GM12873 (cell line): ENCODE results near the gene KPRP.

ENCODE experiments used
- CTCF ChIP-seq: IDR thresholded peaks from 2 replicates; pipeline ENCODE4 v1.5.1; 2012; ENCODE audit warnings: low read depth, mild to moderate bottlenecking, moderate library complexity, low read length, control low read depth; ENCODE audit not compliant: insufficient read depth; ENCODE audit errors: missing control alignments

KPRP gene

GRCh38 chr1:152743371-152744145, 14.3 kb upstream of the KPRP start:
- no peak for TF ChIP-seq CTCF

GRCh38 chr1:152745289-152745704, 12.5 kb upstream of the KPRP start:
- TF ChIP-seq CTCF, result no peak

GRCh38 chr1:152745765-152746444, 11.9 kb upstream of the KPRP start:
- TF ChIP-seq CTCF, result no peak

DNA sequence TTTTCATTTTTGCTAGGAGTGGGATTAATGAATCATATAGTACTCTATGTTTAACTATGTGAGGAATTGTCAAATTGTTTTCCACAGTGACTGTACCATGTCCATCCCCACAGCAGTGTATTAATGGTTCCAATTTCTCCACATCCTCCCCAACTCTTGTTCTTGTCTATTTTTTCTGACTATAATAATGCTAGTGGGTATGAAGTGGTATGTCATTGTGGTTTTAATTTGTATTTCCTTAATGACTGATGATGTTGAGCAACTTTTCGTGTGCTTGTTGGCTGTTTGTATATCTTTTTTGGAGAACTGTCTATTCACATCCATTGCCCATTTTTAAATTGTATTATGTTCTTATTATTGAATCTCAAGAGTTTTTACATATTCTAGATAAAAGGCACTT, 10.0 kb upstream of the KPRP start:
- no peak for TF ChIP-seq CTCF

DNA sequence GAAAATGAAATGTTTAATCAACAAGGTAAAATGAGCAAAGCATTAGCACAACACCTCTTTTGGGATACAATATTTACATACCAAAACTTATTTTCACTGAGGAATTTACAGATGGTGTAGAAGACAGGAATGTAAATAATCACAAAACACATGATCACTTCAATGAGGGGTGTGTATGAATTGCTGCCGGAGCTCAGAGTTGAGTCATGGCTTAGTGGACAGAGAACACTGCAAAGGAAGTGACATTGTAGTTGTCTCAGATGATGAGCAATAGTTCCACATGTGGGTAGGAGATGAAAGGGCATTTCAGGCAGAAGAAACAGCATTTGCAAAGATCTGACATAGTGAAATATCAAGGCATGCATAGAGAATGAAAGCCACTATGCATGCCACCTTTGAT, 5.6 kb upstream of the KPRP start:
- no peak for TF ChIP-seq CTCF

- no peak for TF ChIP-seq CTCF
These were observed 4.2 kb upstream of the KPRP start for GRCh38 chr1:152753586-152753985.

GRCh38 chr1:152756872-152757271, 953 bp upstream of the KPRP start:
- TF ChIP-seq CTCF, result no peak
